Amniotic epithelial cell (primary cell): ENCODE data around the gene TAF4B.
"Not testable (repeated sequence)": the region's sequence is repeated elsewhere in the genome, so short reads cannot be mapped to it uniquely, and the experiment has no call there.

Experiments used
- DNase-seq: peaks from one replicate; pipeline ENCODE4 v3.0.0-alpha.2; 2010; ENCODE audit warnings: low read depth

The TAF4B gene

DNA sequence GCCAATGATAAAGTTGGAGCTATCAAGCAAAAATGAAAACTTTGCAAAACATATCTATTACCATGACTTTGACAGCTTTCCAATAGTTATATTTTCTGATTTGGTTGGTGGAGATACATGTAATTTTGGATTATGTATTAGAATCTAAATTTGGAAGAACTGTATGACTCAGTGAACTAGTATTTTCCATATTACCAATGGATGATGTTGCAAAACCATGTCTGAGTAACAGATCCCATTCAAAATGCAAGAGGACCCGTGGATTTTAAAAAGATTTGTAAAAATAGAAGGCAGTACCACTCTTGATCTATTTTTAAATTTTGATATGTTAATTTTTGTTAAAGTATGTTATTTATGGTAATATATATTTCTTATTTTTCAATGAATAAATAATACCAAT, 83.0 kb downstream of the TAF4B start:
- DNase-seq: peak; percentile 40

DNA sequence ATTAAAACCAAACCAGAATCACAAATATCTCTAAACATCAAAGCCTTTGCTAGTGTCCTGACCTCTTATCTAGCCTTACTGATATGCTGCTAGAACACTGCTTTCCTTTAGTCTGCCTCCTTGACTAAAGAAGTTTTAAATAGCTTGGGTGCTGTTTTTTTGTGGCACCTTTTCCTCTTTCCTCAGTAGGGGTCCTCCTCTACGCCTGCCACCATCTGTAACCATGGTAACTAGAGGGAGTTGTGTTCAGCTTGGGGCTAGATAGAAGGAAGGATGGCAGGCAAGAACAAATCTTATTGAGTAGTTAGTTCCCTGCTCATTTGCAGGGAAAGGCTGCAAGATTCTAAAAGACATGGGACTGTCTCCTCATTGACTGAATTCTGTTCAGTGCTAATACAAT, 86.0 kb downstream of the TAF4B start:
- DNase-seq: no peak

DNA sequence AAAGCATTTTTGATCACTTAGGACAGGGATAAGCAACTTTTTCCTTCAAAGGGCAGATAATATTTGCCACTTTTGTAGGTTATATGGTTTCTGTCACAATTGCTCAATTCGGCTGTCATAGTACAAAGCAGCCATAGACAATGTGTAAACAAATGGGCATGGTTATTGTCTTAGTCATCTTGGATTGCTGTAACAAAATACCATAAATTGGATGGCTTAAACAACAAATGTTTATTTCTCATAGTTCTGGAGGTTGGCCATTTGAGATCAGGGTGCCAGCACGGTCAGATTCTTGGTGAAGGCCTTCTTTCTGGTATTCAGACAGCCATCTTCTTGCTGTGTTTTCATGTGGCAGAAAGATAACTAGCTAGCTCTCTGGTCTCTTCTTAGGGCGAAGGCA, 91.2 kb downstream of the TAF4B start:
- peak; percentile 72 for DNase-seq

DNA sequence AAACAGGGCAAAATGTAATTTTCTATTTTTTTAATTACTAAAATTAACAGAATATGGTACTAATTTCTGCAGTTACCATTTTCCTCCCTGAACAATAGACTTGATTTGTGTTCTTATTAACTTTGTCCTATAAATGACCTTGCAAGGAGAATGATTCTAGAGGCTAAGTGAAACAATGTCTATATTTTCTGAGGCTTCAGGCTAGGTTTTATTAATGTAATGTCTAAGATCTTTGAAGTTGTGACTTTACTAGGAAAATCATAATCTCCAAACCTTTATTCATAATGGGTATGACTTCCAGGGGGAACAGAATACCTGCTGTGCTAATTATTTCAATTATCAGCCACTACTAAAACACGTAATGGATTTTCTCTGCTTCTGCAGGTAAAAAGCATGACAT, 94.4 kb downstream of the TAF4B start:
- no peak for DNase-seq

DNA sequence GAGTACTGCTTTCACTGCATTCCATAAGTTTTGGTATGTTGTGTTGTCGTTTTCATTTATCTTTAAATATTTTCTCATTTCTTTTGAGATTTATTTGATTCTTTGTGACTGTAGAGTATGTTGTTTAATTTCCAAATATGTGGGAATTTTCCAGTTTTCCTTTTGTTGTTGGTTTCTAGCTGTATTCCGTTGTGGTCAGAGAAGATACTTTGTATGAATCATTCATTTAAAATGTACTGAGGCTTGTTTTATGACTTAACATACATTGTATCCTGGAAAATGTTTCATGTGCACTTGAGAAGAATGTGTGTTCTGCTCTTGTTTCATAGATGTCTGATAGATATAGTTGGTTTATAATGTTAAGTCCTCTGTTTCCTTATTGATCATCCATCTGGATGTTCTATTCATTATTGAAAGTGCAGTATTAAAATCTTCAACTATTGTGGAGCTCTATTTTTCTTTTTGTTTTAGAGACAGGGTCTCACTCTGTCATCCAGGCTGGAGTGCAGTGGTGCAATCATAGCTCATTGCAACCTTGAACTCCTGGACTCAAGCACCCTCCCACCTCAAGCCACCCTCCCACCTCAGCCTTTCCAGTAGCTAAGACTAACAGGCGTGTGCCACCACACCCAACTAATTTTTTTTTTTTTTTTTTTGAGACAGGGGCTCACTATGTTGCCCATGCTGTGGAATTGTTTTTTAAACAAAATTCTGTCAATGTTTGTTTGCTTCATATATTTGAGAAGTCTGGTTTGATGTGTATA, 96.8 kb downstream of the TAF4B start:
- DNase-seq: peak; percentile 80

DNA sequence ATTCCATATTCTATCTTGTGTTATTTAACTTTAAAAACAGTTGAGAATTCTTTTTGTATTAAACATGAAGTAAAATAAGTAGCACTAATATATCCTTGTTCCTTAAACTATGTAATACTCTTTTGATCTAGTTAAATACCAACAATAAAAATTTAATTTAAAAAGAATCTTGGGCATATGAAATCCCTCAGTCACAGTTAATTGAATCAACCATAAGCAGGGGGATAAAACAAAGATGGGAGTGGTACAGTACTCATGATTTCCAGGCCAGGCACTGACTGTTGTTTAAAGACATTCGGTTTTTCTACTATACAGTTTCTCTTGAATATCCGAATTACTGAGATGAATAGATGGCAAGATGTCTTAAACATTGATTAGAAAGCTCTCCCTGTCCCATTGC, 99.5 kb downstream of the TAF4B start:
- DNase-seq: no peak

DNA sequence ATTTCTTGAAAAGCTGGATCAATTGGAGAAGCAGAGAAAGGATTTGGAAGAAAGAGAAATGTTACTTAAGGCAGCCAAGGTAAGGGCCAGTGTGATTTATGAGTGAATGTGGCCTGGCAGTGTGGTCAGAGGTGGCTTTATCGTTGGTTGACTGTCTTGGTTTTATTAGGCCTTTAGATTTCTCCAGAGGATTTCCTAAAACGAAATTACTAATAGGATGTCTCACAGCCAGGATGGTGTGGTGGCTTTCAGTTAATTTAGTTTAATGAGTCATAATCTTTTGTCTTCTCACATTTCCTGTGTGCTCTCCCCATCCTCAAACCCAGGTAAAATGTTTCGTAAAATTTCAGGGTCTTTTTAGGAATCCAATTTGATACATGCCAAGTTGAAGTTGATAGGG, 100.8 kb downstream of the TAF4B start:
- no peak for DNase-seq

DNA sequence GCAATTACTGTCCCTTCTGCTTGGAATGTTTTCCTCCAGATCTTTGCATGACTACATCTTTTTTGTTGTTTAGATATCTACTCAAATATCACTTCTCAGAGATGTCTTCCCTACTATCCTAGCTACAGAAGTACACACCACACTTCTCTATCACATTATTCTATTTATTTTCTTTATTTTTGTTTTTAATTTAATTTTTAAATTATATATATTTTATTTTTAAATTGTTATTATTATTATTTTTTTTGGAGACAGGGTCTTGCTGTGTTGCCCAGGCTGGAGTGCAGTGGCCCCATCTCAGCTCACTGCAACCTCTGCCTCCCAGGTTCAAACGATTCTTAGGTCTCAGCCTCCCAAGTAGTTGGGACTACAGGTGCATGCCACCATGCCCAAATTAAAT, 106.7 kb downstream of the TAF4B start:
- no peak for DNase-seq

DNA sequence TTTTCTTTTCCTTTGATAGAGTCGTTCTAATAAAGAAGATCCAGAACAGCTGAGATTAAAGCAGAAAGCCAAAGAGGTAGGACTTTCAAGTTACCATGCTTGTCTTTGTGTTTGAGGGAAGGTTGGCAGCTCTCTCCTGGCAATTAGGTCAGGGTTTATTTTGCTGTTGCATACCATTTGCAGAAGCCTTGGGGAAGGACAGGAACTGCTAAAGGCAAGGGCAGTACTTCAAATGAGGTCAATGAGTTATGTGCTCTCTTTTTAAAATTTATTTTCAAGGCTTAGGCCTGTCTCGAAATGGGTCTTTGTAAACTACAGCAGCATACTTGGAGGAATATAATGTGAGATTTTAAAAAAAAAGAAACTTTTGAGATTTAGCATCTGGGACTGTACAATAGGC, 108.9 kb downstream of the TAF4B start:
- no peak for DNase-seq

DNA sequence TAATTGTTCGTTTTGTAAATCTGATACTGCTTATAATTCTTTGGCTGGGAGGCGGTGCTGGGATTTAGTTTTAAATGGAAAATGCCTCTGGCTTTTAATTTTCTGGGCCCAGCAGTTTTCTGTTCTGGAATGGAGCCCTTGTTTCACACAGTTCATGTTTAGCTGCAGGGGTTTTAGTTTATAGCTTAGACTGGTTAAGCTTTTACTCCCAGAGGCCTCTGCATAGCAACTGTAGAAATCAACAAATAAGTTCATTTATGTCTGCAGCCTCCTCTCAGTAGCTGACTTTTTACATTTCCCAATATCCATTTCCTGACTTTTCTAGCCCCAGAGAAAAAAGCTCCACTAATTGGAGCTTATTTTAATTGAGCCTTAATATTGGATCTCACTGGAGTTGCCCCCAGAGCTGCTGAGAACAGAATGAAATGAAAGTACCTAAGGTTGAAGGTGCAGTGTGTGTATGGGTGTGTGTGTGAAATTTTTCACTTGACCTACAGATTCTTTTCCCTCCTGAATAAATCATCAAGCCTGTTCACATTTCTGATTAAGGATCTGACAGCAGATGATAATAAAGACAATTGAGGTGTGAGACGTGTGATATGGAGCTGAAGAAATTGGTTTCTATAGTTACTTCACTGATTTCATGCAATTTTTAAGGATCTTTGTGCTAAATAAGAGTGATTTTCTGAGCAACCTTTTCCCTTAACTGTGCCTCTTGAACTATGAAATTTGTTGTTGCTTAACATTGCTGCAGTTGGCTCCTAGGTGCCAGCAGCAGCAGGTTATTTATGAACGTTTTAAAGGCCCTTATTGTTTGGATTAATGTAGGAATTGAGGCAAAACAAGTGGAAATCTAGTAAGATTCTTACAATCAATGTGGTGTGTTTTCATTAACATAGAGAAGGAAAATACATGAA, 109.6 kb downstream of the TAF4B start:
- no peak for DNase-seq

DNA sequence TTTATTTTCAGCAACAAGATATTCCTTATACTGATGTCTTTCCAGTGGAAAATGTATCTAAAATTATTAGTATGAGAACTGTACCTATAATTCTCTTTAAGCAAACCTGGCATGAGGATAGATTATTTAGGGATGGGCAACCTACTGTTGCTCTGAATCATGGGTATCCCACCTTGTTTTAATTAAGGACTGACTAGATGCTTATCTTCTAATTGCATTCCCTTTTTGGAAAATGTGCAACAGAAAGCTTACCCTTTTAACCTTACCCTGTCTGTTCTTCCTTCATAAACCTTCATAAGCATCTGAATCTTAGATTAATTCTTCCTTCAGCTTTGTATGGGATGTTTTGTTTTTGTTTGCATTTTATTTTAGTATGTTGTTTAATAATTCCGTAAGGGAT, 110.3 kb downstream of the TAF4B start:
- no peak for DNase-seq

DNA sequence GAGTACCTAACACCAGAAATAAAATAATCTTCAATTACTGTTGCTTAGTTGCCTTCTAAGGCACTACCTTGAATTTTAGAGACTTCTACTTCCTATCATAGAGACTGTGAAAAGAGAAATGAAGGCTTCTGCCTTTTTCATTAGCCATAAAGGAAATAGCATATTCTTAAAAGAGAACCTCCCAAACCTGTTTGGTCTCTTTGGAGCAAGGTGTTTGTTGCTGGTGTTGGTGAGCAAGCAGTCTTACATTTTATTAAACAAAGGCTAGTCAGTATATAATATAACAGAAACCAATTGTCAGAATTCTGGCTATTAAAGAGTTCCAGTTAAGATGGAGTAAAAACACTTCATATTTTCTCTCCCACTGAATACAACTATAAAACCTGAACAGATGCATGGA, 116.4 kb downstream of the TAF4B start:
- no peak for DNase-seq

DNA sequence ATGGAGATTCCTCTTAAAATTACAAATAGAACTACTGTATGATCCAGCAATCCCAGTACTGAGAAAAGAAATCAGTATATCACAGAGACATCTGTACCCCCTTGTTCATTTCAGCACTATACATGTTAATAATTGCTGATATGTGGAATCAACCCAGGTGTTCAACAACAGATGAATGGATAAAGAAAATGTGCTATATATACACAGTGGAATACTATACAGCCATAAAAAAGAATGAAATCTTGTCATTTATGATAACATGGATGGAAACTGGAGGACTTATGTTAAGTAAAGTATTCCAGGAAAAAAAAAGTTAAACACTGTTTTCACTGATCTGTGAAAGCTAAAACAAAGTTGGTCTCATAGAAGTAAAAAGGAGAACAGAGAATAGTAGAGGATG, 124.7 kb downstream of the TAF4B start:
- DNase-seq: no peak

DNA sequence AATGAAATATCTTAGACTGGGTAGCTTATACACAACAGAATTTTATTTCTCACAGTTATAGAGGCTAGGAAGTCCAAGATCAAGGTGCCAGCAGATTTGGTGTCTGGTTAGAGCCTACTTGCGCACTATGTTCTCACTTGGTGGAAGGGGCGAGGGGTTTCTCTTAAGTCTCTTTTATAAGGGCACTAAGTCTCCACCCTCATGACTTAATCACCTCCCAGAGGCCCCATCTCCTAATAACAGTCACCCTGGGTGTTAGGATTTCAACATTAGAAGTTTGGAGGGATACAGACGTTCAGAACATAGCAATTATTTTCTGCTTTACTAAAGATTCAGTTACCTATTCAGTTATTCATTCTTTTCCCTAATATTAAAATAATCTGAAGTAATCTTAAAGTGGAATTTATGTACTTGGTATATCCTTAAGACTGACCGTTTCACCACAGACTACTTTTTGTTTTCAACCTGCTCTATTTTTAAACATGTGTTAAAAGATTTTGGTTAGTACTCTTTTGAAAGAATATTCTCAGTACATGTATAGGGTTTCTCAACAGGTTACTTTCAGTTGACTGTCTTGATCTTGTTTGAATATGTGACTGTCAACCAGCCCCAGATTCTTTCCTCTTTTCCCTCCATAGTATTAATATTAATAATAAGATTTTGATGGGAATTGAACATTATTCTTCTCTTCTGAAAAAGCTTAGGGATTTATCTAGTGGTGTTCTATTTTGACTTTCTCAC, 130.0 kb downstream of the TAF4B start:
- no peak for DNase-seq

DNA sequence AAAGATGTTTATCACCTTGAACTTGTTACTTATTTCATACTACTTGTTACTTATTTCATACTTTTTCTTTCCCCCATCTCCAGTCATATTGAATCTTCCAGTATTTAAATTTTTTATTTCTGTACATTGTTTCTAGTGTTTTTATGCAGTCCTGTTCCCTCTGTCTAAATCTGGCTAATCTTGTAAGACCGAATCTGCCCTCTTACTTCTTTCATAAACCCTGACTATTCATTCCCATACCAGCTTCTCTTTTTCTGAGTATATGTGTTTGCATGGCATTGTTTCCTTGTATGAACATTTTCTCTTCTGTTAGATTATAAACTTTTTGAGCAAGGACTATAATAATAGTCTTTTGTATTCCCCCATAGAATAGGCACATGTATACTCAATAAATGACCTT, 131.7 kb downstream of the TAF4B start:
- DNase-seq: no peak

DNA sequence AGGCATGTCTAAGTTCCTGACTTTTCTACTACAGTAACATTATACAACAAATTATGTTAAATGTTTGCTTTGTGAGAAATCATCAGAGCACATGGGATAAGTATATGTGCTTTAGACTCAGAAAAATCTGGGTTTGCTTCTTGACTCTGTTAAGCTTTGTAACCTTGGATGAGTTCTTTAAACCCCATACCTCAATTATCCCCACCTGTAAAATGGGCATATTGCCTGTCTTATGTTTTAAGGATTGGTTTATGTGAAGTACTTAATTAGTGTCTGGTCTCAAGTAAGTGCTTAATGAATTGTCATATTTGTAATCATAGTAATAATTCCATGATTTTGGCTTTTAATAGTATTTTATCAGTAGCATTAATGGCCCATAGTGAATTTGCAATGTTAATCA, 135.8 kb downstream of the TAF4B start:
- no peak for DNase-seq

DNA sequence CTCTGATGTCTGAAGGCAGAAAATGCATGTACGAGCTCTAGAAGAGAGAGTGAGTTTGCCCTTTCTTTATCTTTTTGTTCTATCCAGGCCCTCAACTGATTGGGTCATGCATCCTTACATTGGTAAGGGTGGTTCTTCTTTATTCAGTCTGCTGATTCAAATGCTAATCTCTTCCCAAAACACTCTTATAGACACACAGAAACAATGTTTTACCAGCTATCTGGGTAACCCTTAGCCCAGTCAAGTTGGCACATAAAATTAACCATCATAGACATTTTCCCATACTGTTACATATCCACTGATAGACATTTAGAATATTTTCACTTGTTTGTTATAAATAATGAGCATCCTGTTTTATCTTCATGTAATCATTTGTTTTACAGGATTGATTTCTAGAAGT, 141.2 kb downstream of the TAF4B start:
- no peak for DNase-seq

DNA sequence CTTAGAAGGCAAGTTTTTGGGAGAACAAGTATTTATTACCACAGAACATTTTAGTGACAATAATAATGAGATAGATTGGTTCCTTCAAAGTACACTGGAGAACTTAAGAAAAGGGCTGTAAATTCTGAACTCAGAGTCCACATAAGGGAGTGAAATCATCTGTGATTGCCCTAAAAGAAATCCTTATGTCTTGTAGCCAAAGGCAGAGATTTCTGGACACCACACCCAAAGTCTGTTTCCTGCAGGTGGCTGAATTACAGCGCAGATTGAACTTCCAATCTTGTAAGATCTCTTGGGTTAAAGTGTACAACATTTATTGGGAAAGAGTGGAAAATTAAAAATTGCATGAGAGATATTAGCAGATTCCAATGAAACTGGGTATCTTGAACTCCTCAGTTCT, 143.8 kb downstream of the TAF4B start:
- no peak for DNase-seq

DNA sequence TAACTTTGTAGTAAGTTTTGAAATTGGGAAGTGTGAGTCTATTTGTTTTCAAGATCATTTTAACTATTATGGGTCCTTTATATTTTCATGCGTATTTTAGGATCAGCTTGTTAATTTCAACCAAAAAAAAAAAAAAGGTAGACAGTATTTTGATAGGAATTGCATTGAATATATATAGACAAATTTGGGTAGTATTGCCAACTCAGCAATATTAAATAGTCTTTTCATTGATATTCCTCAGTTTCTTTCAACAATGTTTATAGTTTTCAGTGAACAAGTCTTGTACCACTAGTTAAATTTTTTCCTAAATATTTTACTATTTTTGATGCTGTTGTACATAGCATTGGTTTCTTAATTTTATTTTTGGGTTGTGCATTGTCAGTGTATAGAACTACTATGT, 149.9 kb downstream of the TAF4B start:
- DNase-seq: no peak

DNA sequence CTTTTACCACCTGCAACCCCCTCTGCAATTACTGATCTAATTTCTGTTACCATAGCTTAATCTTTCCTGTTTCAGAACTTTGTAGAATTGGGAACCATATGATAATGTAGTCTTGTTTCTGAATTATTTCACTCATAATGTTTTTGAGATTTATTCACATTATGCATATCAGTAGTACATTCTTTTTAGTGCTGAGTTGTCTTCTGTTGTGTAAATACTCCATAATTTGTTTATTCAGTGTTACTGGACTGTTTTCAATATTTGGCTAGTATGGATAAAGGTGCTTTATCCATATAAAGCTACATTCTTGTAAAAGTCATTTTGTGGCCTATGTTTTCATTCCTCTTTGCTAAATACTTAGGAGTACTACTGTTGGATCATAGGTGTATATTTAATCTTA, 152.5 kb downstream of the TAF4B start:
- DNase-seq: no peak

DNA sequence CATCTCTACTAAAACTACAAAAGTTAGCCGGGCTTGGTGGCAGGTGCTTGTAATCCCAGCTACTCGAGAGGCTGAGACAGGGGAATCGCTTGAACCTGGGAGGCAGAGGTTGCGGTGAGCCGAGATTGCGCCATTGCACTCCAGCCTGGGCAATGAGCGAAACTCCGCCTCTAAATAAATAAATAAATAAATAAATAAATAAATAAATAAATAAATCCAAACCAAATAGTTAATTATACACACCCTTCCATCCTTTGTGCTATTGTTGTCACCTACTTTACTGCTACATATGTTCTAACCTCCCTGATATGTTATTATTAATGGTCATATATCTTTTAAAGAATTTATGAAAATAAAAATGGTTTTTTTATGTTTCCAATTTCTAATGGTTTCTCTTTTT, 155.3 kb downstream of the TAF4B start:
- DNase-seq: not testable (repeated sequence)

DNA sequence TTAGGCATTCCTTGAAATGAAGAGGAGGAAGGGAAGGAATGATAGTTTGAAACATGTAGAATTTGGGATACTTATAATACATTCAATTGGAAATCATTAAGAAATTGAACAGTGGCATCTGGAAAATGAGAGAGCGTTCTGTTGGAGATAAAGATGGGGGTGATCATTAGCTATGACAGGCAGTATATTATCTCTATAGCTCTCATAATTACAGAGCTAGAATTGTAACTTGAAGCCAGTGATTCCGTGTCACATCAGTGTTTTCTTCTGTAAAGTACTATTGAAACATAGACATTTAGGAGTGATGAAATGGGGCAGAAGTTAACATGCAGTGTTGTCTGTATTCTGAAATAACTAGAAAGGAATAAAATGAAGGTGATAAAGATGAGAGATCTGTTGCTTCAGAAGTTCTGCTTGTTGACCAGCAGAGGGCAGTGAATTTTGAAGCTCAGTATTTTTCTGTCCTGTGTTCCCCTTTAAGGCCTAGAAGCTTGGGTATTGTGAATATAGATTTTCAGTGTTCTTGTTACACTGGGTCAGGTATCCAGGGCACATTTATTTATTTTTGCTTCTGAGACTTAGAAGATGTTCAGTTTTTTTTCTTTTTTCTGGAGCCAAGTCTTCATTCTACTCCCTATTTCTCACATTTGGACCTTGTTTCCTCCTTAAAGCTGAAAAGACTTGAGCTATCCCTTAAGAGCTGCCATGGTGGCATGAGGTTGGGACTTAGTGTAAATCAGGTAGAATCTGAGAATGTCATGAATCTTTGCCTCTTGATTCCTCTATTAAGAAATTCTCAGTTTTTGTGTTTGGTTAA, 157.4 kb downstream of the TAF4B start:
- DNase-seq: peak; percentile 66
